ENCODE measurements around the gene LSG1.

Gene LSG1

DNA sequence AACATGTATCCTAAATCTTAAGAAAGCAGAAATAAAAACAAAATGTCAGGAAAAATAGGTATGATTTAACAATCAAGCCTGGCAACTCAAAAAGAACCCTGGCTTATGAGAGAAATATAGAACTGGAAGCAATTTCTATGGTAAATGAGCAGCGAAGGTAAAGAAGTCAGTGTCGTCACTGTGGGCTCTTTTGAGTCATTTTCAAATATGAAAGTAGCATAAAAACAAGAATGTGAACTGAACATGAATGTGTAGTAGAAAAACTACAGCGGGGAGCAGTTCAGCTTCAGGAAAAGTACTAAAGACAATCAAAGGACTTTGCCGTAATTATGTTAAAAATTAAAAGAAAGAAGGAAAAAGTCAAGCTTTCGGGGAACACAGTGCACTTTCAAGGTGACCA, 17.5 kb downstream of the LSG1 start:
- TF ChIP-seq GATA3 (IDR thresholded peaks at IDR 0.05; ENCODE audit: low read depth, low read length) (no peak), GATA2 (IDR thresholded peaks at IDR 0.05; ENCODE audit: low read depth, low read length) (no peak)

- no peak for TF ChIP-seq GATA3 (IDR thresholded peaks at IDR 0.05; ENCODE audit: low read depth, low read length)
- no peak for TF ChIP-seq GATA2 (IDR thresholded peaks at IDR 0.05; ENCODE audit: low read depth, low read length)
These were observed 24.2 kb downstream of the LSG1 start for GRCh38 chr3:194647747-194648146.

DNA sequence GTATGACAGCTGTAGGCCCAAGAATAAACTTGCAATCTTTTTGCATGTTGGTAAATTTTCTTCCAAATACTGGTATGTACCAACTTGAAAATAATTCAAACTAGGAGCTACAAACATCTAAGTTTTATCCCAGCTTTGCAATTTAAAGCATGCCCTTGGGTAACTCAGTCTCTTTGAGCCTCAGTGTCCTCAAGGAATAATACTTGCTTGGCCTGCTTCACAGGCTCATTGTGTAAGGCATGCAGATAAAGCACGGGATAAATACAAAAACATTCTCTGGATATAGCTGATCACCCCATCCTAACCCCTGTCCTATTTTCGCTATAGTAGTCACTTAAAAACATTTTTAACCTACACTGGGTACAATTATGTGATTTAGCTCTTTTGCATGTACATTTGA, 29.2 kb downstream of the LSG1 start:
- TF ChIP-seq GATA2 (IDR thresholded peaks at IDR 0.05; ENCODE audit: low read depth, low read length), result no peak
- TF ChIP-seq GATA3 (IDR thresholded peaks at IDR 0.05; ENCODE audit: low read depth, low read length), result no peak

DNA sequence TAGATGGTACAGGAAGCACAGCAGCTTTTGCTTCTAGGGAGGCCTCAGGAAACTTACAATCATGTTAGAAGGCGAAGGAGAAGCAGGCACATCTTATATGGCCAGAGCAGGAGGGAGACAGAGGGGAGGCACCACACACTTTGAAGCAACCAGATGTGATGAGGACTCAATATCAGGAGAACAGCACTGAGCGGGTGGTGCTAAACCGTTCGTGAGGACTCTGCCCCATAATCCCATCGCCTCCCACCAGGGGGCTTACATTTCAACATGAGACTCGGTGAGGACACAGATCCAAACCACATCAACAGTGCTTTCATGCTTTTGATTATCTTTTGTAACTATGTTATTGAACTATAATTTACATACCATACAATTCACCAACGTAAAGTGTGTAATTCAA, 31.2 kb downstream of the LSG1 start:
- TF ChIP-seq GATA2 (IDR thresholded peaks at IDR 0.05; ENCODE audit: low read depth, low read length) (no peak), GATA3 (IDR thresholded peaks at IDR 0.05; ENCODE audit: low read depth, low read length) (no peak)

DNA sequence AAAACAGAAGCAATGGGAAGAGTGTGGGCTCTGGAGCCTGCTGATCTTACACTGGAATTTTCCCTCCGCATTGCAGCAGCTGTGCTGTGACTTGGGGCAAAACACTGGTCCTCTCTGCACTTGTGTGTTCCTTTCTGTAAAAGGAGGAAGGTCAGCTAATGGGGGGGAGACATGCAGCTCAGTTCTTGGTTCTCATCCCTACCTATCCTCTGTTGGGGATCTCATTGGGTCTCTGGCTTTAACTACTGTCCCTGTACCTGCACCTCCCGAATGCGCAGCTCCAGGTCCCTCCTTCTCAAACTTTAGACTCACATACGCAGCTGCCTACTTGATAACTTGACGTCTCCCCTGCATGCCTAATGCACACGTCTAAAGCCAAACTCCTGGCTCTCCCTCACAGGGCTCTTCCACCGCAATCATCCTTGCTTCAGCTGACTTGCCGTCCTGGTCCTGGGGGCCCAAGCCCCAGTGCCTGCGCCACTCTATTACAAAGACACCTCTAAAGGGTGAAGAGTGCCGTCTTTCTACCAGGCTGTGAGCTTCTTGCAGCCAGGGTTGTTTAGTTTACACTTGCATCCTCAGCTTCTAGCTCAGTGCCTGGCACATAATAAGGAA, 32.9 kb downstream of the LSG1 start:
- no peak for TF ChIP-seq GATA2 (IDR thresholded peaks at IDR 0.05; ENCODE audit: low read depth, low read length)
- no peak for TF ChIP-seq GATA3 (IDR thresholded peaks at IDR 0.05; ENCODE audit: low read depth, low read length)

GRCh38 chr3:194637541-194638400, 34.2 kb downstream of the LSG1 start:
- TF ChIP-seq GATA2 (IDR thresholded peaks at IDR 0.05; ENCODE audit: low read depth, low read length), result no peak
- no peak for TF ChIP-seq GATA3 (IDR thresholded peaks at IDR 0.05; ENCODE audit: low read depth, low read length)

DNA sequence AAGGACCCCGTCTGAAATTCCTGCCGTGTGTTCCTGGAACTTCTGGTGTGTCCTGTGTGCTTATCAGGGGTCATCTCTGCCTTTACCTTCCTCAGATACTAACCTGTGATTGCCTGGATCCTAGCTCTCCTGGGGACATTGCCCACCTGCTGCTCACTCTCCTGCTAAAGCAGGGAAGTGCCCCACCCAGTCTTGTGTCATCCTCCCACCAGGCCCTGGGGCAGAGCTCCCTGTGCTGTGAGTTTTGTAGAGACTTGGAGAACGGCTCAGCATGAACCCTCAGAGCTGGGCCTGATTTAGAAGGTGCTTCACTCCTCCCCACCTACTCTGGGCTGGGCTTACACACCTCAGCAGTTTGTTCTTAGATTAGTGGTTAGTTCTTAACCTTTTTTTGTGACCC, 34.9 kb downstream of the LSG1 start:
- TF ChIP-seq GATA3 (IDR thresholded peaks at IDR 0.05; ENCODE audit: low read depth, low read length), result no peak
- no peak for TF ChIP-seq GATA2 (IDR thresholded peaks at IDR 0.05; ENCODE audit: low read depth, low read length)

GRCh38 chr3:194633349-194634004, 38.5 kb downstream of the LSG1 start, which contains the start of gene TMEM44:
Gene TMEM44 (minus strand): TSS chr3:194633419. CDS start chr3:194633215, 204 bp downstream.
- TF ChIP-seq GATA2 (IDR thresholded peaks at IDR 0.05; ENCODE audit: low read depth, low read length) (no peak), GATA3 (IDR thresholded peaks at IDR 0.05; ENCODE audit: low read depth, low read length) (no peak)

- TF ChIP-seq GATA3 (IDR thresholded peaks at IDR 0.05; ENCODE audit: low read depth, low read length), result no peak
- TF ChIP-seq GATA2 (IDR thresholded peaks at IDR 0.05; ENCODE audit: low read depth, low read length), result no peak
These were observed 39.1 kb downstream of the LSG1 start for GRCh38 chr3:194632809-194633348.

- TF ChIP-seq GATA2 (IDR thresholded peaks at IDR 0.05; ENCODE audit: low read depth, low read length) (no peak), GATA3 (IDR thresholded peaks at IDR 0.05; ENCODE audit: low read depth, low read length) (no peak)
These were observed 39.7 kb downstream of the LSG1 start for GRCh38 chr3:194632226-194632808.

- TF ChIP-seq GATA2 (IDR thresholded peaks at IDR 0.05; ENCODE audit: low read depth, low read length), result no peak
- TF ChIP-seq GATA3 (IDR thresholded peaks at IDR 0.05; ENCODE audit: low read depth, low read length), result no peak
These were observed 40.3 kb downstream of the LSG1 start for GRCh38 chr3:194631696-194632095.

DNA sequence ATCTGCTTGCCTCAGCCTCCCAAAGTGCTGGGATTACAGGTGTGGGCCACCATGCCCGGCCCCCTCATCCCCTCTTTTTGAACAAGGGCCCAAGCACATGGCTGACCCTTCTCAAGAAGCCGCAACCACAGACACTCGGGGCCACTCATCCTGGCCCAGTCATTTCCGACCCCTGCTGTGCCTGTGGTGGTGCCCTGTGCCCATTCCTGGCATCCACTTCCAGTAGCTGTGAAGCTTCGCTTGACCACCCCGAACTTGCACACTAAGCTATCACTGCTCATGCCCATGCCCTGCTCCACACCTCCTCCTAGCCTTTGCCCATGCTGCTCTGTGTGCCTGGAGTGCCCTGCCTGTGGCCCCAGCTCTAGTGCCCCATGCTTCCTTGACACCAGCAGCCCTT, 47.0 kb downstream of the LSG1 start:
- no peak for TF ChIP-seq GATA3 (IDR thresholded peaks at IDR 0.05; ENCODE audit: low read depth, low read length)
- no peak for TF ChIP-seq GATA2 (IDR thresholded peaks at IDR 0.05; ENCODE audit: low read depth, low read length)

DNA sequence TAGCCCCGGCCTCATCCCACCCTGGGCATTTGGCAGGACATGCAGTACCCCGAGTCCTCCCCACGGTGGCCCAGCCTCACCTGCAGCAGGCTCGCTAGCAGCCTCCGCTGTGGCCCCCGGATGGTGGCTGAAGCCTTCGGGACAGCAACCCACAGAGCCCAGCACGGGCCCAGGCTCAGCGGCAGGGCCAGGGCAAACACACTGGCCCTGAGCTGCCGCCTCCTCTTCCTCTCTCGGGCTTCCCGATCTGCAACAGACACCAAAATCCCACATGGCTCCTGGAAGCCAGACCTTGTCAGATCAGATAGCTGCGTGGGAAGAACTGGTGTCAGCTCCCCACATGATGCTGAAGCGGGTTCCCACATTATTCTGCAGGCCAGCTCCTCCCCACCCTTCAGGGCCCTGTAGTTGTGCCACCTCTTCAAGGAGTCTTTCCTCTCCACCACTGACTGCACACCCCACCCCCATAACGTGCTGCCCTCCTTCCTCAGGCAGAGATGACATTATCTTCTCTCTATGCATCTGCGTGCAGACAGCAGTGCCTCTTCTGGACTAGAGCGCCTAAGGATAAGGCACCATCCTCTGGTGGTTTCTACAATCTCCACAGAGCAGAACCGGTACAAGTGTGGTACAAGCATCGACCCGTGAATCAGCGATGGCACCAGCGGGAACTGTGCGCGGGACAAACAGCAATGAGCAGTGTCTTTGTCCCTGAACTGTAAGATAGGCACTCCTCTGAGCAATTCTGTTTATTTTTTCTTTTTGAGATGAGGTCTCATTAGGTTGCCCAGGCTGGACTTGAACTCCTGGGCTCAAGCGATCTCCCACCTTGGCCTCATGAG, 48.3 kb downstream of the LSG1 start:
- TF ChIP-seq GATA3 (IDR thresholded peaks at IDR 0.05; ENCODE audit: low read depth, low read length) (no peak), GATA2 (IDR thresholded peaks at IDR 0.05; ENCODE audit: low read depth, low read length) (no peak)
